Measurements from ENCODE around the gene KAZN.

The KAZN gene

DNA sequence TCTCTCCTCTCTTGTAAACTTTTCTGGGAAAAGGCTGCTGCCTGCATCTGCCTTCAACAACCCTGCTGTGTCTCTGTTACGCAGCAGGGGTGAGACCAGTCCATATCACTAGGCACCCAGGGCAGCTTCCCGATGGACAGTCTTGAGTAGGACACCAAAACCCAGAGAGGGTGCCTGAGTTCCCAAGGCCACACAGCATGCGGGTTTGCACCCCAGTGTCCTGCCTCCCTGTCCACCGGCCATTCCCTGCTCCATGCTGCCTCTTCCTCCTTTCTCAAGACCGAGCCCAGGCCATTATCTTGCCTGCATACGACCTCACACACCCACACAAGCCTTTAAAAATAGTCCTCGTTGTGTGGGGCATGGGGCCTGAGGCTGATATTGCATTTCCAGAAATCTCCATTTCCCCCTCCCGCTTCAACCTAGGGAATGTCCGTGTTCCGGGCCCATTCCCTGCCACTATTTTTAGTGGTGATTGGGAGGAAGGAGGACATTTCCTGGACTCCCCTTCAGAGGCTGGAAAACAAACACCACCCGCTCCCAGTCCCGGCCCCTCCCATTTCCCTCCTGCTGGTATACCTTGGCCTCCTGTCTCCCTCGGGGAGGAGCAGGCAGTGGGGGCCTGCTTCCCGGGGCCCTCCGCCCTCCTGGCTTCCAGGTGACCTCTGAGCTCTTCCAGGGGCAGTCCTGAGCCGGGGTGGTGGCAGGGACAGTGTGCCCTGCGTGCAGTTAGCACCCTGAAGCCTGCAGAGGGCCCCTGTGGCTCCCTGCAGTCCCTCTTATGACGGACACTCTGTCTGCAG is 422.7 kb downstream of the KAZN start:
- TF ChIP-seq CTCF (IDR thresholded peaks at IDR 0.05; ENCODE audit: low read length) (no peak), EZH2 (IDR thresholded peaks at IDR 0.05; ENCODE audit: borderline replicate concordance, low read length) (no peak)
- H2AFZ ChIP-seq (ENCODE audit: low read length): no peak overlapping the region
- no peak overlapping the region for H3K9ac ChIP-seq (ENCODE audit: low read length)
- no peaks in the 10 kb centered on the region for H3K9me3 ChIP-seq (ENCODE audit: low read length)
- H3K79me2 ChIP-seq (ENCODE audit: insufficient read depth, low read length): no peaks in the 10 kb centered on the region
- 0 out of 2 replicates have a peak, but pooled peaks cover 4% of the 10 kb centered on the region for H3K27me3 ChIP-seq (ENCODE audit: insufficient read depth, low read length)
- no peak overlapping the region for H3K4me3 ChIP-seq (ENCODE audit: low read depth, low read length, poor library complexity, severe bottlenecking)
- H3K27ac ChIP-seq (ENCODE audit: low read depth, low read length, poor library complexity, severe bottlenecking): no peak overlapping the region
- no peaks in the 10 kb centered on the region for H3K36me3 ChIP-seq (ENCODE audit: insufficient read depth, low read length)
- H3K4me1 ChIP-seq (ENCODE audit: insufficient read depth, low read length, severe bottlenecking): no peaks in the 10 kb centered on the region
- H3K9me2 ChIP-seq (ENCODE audit: low read depth, low read length): no peaks in the 10 kb centered on the region
- H3K4me2 ChIP-seq (ENCODE audit: low read length): no peak overlapping the region
- H4K20me1 ChIP-seq (ENCODE audit: insufficient read depth, low read length): no peaks in the 10 kb centered on the region
- no peaks in the 10 kb centered on the region for H3F3A ChIP-seq (ENCODE audit: insufficient read depth, low read length)

DNA sequence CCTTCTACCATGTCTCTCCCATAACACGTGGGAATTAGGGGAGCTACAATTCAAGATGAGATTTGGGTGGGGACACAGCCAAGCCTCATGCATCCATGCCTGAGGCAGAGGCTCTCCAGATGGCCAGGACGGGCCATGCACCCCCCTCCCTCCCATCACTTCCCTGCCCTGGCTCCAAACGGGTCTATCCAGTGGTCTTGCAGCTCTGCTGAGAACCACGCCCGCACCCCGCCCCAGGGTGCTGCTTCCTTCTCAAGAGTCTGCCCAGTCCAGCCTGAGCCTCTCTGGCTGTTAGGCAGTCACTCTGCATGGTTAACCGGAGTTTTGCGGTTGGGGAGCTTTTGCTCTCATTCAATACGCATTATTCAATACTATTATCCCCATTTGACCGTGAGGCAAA is 423.6 kb downstream of the KAZN start:
- Histone ChIP-seq H3K4me1 (ENCODE audit: insufficient read depth, low read length, severe bottlenecking) (no peaks in the 10 kb centered on the region), H3K4me2 (ENCODE audit: low read length) (no peak overlapping the region), H3K9me3 (ENCODE audit: low read length) (no peaks in the 10 kb centered on the region), H3K36me3 (ENCODE audit: insufficient read depth, low read length) (no peaks in the 10 kb centered on the region), H3K27me3 (ENCODE audit: insufficient read depth, low read length) (no peaks in the 10 kb centered on the region), H3K79me2 (ENCODE audit: insufficient read depth, low read length) (no peaks in the 10 kb centered on the region), H4K20me1 (ENCODE audit: insufficient read depth, low read length) (no peaks in the 10 kb centered on the region), H3F3A (ENCODE audit: insufficient read depth, low read length) (no peaks in the 10 kb centered on the region), H2AFZ (ENCODE audit: low read length) (no peak overlapping the region), H3K27ac (ENCODE audit: low read depth, low read length, poor library complexity, severe bottlenecking) (no peak overlapping the region), H3K9ac (ENCODE audit: low read length) (no peak overlapping the region), H3K4me3 (ENCODE audit: low read depth, low read length, poor library complexity, severe bottlenecking) (no peak overlapping the region), H3K9me2 (ENCODE audit: low read depth, low read length) (no peaks in the 10 kb centered on the region)
- TF ChIP-seq EZH2 (IDR thresholded peaks at IDR 0.05; ENCODE audit: borderline replicate concordance, low read length) (no peak), CTCF (IDR thresholded peaks at IDR 0.05; ENCODE audit: low read length) (no peak)

GRCh38 chr1:15023205-15023604 is 424.7 kb downstream of the KAZN start:
- Histone ChIP-seq H4K20me1 (ENCODE audit: insufficient read depth, low read length) (no peaks in the 10 kb centered on the region), H3F3A (ENCODE audit: insufficient read depth, low read length) (no peaks in the 10 kb centered on the region), H3K4me1 (ENCODE audit: insufficient read depth, low read length, severe bottlenecking) (no peaks in the 10 kb centered on the region), H3K9me2 (ENCODE audit: low read depth, low read length) (no peaks in the 10 kb centered on the region), H3K4me2 (ENCODE audit: low read length) (no peak overlapping the region), H3K27ac (ENCODE audit: low read depth, low read length, poor library complexity, severe bottlenecking) (no peak overlapping the region), H3K4me3 (ENCODE audit: low read depth, low read length, poor library complexity, severe bottlenecking) (no peak overlapping the region), H3K9ac (ENCODE audit: low read length) (no peak overlapping the region), H3K36me3 (ENCODE audit: insufficient read depth, low read length) (no peaks in the 10 kb centered on the region), H2AFZ (ENCODE audit: low read length) (no peak overlapping the region), H3K27me3 (ENCODE audit: insufficient read depth, low read length) (no peaks in the 10 kb centered on the region), H3K79me2 (ENCODE audit: insufficient read depth, low read length) (no peaks in the 10 kb centered on the region), H3K9me3 (ENCODE audit: low read length) (no peaks in the 10 kb centered on the region)
- TF ChIP-seq CTCF (IDR thresholded peaks at IDR 0.05; ENCODE audit: low read length) (no peak), EZH2 (IDR thresholded peaks at IDR 0.05; ENCODE audit: borderline replicate concordance, low read length) (no peak)
